Nephron (organoid): ENCODE data around the gene FBN1.
A peak's percentile ranks its signal among the peaks of the same experiment; 100 is the strongest.

Source experiments
- H3K27ac Mint-ChIP-seq, 3 experiments: 2 replicates each; pipeline ENCODE4 v1.8.0; 2020; ENCODE audit warnings: mixed read lengths in 3 of 3, mild to moderate bottlenecking in 2 of 3, moderate library complexity in 1 of 3
- H3K27me3 Mint-ChIP-seq: 2 replicates; pipeline ENCODE4 v1.8.0; 2021; ENCODE audit warnings: low read depth, mild to moderate bottlenecking, moderate library complexity, mixed read lengths
- H3K36me3 Mint-ChIP-seq: 2 replicates; pipeline ENCODE4 v1.8.0; 2020; ENCODE audit warnings: low read depth, mixed read lengths
- H3K4me1 Mint-ChIP-seq: 2 replicates; pipeline ENCODE4 v1.8.0; 2020; ENCODE audit warnings: mixed read lengths
- H3K4me3 Mint-ChIP-seq, 3 experiments: 2 replicates each; pipeline ENCODE4 v1.8.0; 2020; ENCODE audit warnings: mild to moderate bottlenecking in 3 of 3, mixed read lengths in 3 of 3, moderate library complexity in 2 of 3
- H3K9me3 Mint-ChIP-seq: 2 replicates; pipeline ENCODE4 v1.8.0; 2020; ENCODE audit warnings: mixed read lengths
- CTCF ChIP-seq, 3 experiments: fragments of 200-600 bp; sonication (generic); IDR thresholded peaks; one replicate each; pipeline ENCODE4 v1.5.0; 2021; ENCODE audit warnings: antibody characterized with exemption in 3 of 3; ENCODE audit not compliant: unreplicated experiment in 3 of 3

Gene FBN1

GRCh38 chr15:48501208-48501607 lies 144.3 kb downstream of the FBN1 start:
- no peak overlapping the region for H3K27ac Mint-ChIP-seq
- H3K4me1 Mint-ChIP-seq, result no peaks in the 10 kb centered on the region
- no peaks in the 10 kb centered on the region for H3K27me3 Mint-ChIP-seq
- H3K4me3 Mint-ChIP-seq, result no peak overlapping the region
- H3K9me3 Mint-ChIP-seq, result no peaks in the 10 kb centered on the region
- peaks cover 37% of the 10 kb centered on the region for H3K36me3 Mint-ChIP-seq
- no peak for TF ChIP-seq CTCF (IDR thresholded peaks at IDR 0.05; ENCODE audit: unreplicated experiment in 3 of 3)

GRCh38 chr15:48500595-48500994 lies 144.9 kb downstream of the FBN1 start:
- Mint-ChIP-seq H3K4me1 (no peaks in the 10 kb centered on the region), H3K27me3 (no peaks in the 10 kb centered on the region), H3K36me3 (peaks cover 41% of the 10 kb centered on the region), H3K4me3 (no peak overlapping the region), H3K9me3 (no peaks in the 10 kb centered on the region), H3K27ac (no peak overlapping the region)
- no peak for TF ChIP-seq CTCF (IDR thresholded peaks at IDR 0.05; ENCODE audit: unreplicated experiment in 3 of 3)

DNA sequence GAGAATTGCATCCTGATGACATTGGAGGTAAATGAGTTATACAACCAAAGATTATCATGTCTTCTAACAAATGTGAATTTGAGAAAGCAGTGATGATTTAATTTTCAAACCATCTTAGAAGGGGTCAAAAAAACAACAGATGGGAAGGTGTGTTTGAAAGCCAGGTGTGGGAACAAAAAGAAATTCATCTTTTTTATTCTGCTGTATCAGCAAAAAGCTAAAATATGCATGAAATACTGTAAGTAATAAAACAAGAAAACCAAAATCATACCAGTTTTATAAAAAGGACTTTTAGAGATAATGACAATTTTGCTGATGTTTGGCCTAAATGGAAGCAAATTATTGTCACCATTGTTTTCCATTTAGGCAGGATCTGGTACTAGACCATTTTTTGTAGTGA lies 145.5 kb downstream of the FBN1 start:
- H3K9me3 Mint-ChIP-seq, result no peaks in the 10 kb centered on the region
- H3K36me3 Mint-ChIP-seq, result peaks cover 45% of the 10 kb centered on the region
- no peak overlapping the region for H3K4me3 Mint-ChIP-seq
- no peak overlapping the region for H3K27ac Mint-ChIP-seq
- H3K27me3 Mint-ChIP-seq, result no peaks in the 10 kb centered on the region
- TF ChIP-seq CTCF (IDR thresholded peaks at IDR 0.05; ENCODE audit: unreplicated experiment in 3 of 3), result no peak
- no peaks in the 10 kb centered on the region for H3K4me1 Mint-ChIP-seq

DNA sequence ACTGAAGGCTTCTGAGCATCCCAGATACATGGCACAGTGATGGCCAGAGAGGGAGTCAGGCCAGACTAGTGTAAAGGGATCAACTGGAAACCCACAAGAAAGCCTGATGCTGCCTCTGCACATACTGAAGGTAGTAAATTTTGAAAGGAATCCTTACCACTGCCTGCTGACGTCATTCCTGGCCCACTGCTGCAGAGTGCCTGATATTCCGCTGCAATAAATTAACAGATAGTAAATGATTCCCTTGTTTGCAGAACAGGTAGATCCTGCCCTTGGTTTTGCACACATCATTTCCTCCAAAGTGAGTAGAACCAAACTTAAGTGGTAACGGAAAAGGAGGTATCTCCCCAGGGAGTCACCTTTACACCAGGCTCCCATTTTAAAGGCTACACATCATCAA lies 146.7 kb downstream of the FBN1 start:
- TF ChIP-seq CTCF (IDR thresholded peaks at IDR 0.05; ENCODE audit: unreplicated experiment in 3 of 3), result no peak
- H3K9me3 Mint-ChIP-seq, result no peaks in the 10 kb centered on the region
- no peaks in the 10 kb centered on the region for H3K27me3 Mint-ChIP-seq
- H3K27ac Mint-ChIP-seq, result no peak overlapping the region
- H3K4me1 Mint-ChIP-seq, result peaks cover 2% of the 10 kb centered on the region
- no peak overlapping the region for H3K4me3 Mint-ChIP-seq
- H3K36me3 Mint-ChIP-seq, result peaks cover 46% of the 10 kb centered on the region

DNA sequence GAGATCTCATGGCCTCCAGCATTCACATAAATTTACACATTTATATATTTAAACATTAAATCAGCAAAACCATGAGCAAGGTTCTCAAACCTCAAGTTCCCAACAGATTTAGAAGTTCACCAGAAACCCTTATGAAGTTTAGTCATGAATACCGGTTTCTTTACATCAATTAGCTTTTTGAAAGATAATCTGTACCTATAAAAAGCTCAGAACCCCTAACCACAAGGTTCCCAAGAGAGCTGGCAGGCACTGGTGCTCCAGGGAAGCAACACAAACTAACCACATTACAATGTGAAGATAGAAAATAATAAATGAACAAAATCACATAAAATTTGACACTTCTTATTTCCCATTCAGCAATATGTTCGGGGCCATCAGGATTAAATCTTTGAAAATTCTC lies 150.9 kb downstream of the FBN1 start:
- Mint-ChIP-seq H3K27me3 (no peaks in the 10 kb centered on the region), H3K9me3 (no peaks in the 10 kb centered on the region), H3K27ac (peak overlapping the region in 1 of 3 experiments; percentile 94), H3K4me1 (peaks cover 12% of the 10 kb centered on the region), H3K4me3 (no peak overlapping the region), H3K36me3 (peaks cover 67% of the 10 kb centered on the region)
- TF ChIP-seq CTCF (IDR thresholded peaks at IDR 0.05; ENCODE audit: unreplicated experiment in 3 of 3), result no peak

DNA sequence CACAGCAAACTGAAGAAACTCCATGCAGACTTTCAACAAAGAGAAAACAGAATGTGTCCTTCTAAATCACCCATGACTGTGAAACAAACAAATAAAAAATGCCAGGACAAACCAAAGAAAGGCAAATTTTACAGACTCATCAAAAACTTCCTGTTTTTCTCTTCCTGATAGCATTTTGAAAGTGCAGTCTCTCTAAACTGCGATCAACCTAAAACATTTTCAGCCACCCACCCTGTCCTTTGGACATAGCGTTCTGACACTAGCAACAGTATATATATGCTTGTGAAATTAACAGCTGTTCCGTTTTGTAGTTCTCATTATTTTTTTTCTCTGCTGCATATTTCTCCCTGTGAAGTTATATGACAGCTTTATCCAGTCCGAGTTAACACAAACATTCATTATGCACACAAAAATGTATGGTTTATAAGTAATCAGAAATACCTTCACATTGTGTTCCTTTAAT lies 151.7 kb downstream of the FBN1 start:
- Mint-ChIP-seq H3K36me3 (peaks cover 64% of the 10 kb centered on the region), H3K4me3 (no peak overlapping the region), H3K4me1 (peaks cover 12% of the 10 kb centered on the region), H3K27ac (peak overlapping the region; percentile 73 to 94 (median 84)), H3K9me3 (no peaks in the 10 kb centered on the region), H3K27me3 (no peaks in the 10 kb centered on the region)
- TF ChIP-seq CTCF (IDR thresholded peaks at IDR 0.05; ENCODE audit: unreplicated experiment in 3 of 3), result no peak
